ENCODE results near the gene TTBK1.

TTBK1 gene

DNA sequence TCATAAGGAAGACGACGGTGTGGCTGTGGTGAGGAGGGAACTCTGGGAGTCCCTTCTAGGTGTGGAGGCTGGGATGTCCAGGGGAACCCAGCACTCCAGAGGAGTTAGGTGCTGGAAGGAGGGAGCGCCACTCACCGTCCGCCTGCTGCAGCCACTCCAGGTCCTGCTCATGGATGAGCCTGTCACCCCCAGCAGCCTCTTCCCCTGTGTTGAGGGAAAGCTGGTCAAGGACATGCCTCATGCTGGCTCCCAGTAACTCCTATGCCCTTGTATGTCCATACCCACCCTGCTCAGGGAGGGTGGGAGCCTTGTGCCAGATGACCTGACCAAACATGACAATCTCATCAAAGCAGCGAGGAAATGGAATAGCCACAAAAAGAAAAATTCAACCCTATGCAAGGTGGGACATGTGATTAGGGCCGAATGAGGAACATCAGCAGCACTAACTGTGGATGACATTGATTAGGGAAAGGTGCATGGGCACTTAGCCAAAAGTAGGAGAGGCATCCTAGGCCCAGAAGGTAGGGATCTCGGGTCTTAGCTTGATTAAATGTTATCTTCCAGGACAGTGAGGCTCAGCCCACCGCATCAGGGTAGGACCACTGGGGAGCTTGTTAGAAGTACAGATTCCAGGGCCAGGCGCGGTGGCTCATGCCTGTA is 17.0 kb upstream of the TTBK1 start:
- no peak for DNase-seq

DNA sequence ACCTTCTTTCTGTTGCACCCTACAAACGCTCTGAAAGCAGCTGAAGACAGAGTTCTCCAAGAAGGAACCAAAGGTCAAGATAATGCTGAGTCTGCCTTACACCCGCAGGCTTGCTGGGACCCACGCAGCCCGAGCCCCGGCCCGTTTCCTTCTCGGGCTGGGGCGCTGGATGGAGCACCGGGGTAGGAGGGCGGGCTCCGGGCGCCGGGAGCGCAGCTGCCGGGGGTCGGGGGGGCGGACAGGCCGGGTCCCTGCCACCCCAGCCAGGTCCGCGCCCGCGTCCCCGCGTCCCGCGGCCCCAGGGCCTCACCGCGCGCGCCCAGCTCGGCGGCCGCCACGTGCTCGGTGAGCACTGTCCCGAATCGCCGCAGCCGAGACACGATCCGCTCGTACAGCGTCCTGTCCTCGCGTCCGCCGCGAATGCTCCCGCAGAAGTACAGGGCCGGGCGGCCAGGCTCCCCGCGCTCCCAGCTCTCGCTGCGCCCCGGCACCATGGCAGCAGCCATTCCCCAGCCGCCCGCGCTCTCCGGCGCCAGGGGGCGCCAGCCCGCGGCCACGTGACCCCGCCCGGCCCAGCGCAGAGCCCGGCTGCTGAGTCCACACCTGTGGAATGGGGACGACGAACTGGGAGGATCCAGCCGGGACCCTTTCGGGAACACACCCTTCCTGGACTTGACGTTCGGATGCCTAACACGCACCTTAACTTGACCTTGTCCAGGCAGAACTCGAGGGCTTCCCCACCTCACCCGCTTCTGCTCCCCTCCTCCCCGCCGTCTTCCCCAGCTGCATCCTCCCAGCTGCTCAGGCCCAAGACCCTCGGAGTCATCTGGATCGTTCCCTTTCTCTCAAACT is 14.1 kb upstream of the TTBK1 start, which contains the start of gene DNPH1:
TSS of gene DNPH1 (minus strand) at position 531 of the 852 bp plus-strand sequence. CDS start at position 506, 25 bp downstream.
- peak; percentile 71 for DNase-seq

GRCh38 chr6:43229803-43230620 is 13.3 kb upstream of the TTBK1 start:
- no peak for DNase-seq

DNA sequence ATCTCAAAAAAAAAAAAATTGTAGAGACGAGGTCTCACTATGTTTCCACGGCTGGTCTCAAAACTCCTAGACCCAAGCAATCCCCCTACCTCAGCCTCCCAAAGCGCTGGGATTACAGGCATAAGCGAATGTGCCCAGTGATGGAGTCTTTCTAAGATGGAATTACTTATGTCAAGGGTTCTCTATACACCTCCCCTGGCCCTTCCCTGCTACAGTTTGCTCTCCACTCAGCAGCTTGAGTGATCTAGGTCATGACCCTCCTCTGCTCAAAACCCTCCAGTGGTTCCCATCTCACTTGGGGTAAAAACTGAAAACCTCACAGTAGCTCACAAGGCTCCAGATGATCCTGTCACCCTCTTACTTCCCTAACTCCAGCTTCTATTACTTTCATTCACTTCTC is 12.2 kb upstream of the TTBK1 start:
- DNase-seq, result no peak

DNA sequence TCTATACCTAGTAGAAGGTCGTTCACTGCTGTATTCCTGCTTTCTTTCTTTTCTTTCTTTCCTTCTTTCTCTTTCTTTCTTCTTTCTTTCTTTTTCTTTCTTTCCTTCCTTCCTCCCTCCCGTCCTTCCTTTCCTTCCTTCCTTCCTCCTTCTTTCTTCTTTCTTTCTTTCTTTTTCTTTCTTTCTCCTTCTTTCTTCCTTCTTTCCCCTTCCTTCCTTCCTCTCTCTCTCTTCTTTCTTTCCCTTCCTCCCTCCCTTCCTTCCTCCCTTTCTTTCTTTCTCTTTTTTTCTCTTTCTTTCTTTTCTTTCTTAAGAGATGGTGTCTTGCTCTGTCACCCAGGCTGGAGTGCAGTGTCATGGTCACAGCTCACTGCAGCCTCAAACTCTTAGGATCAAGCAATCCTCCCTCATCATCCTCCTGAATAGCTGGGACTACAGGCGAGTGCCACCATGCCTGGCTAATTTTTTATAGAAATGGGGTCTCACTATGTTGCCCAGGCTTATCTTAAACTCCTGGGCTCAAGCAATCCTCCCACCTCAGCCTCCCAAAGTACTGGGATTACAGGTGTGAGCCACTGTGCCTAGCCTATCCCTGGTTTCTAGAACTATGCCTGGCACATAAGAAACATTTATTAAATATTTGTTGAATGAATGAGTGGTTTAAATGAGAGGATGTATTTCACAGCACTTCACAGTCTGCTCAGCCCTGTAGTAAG is 11.4 kb upstream of the TTBK1 start:
- no peak for DNase-seq

DNA sequence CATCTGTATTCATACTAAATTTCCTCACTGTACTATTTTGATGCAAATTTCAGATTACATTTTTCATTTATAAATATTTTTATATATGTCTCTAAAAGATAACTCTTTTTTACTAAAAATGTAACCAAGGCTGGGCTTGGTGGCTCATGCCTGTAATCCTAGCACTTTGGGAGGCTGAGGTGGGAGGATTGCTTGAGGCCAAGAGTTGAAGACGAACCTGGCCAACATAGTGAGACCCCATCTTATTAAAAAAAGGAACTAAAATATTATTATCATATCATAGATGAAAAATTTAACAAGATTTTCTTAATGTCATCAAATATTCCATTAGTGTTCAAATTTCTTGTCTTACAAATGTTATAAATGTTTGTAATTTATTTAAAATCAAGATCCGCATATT is 7.4 kb upstream of the TTBK1 start:
- DNase-seq, result no peak

DNA sequence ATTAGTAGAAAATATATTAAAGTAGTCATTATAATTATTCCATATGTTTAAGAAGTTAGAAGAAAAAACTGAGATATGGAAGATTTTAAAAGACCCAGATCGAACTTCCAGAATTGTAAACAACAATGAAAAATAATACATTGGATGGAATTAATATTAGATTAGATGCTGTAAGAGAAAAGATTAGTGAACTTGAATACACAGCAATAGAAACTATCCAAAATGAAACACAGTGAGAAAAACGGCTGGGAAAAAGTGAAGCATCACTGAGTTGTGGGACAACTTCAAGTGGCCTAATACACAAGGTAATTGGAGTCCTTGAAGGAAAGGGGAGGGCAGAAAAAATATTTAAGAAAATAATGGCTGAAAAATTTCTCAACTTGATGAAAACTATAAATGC is 4.2 kb upstream of the TTBK1 start:
- no peak for DNase-seq

DNA sequence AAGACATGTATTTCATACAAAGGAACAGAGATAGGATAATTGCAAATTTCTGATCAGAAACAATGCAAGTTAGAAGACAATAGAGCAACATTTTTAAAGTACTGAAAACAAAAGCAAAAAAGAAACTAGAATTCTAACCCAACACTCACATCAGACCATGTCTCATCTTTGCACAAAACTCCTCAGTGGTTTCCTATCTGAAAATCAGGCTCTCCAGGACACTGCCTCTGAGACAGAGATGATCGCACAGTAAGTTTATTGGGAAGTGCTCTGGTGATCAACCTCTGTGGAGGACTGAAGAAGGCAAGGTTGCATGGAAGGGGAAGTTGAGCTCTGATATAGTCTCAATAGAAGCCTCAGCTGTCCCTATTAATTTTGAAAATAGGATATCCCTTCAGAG is 2.3 kb upstream of the TTBK1 start:
- no peak for DNase-seq

- no peak for DNase-seq
Measured at GRCh38 chr6:43241446-43241845, 1.8 kb upstream of the TTBK1 start.

GRCh38 chr6:43243664-43244321 is 512 bp downstream of the TTBK1 start:
- no peak for DNase-seq

- no peak for DNase-seq
Measured at GRCh38 chr6:43246301-43247113, 3.2 kb downstream of the TTBK1 start.

DNA sequence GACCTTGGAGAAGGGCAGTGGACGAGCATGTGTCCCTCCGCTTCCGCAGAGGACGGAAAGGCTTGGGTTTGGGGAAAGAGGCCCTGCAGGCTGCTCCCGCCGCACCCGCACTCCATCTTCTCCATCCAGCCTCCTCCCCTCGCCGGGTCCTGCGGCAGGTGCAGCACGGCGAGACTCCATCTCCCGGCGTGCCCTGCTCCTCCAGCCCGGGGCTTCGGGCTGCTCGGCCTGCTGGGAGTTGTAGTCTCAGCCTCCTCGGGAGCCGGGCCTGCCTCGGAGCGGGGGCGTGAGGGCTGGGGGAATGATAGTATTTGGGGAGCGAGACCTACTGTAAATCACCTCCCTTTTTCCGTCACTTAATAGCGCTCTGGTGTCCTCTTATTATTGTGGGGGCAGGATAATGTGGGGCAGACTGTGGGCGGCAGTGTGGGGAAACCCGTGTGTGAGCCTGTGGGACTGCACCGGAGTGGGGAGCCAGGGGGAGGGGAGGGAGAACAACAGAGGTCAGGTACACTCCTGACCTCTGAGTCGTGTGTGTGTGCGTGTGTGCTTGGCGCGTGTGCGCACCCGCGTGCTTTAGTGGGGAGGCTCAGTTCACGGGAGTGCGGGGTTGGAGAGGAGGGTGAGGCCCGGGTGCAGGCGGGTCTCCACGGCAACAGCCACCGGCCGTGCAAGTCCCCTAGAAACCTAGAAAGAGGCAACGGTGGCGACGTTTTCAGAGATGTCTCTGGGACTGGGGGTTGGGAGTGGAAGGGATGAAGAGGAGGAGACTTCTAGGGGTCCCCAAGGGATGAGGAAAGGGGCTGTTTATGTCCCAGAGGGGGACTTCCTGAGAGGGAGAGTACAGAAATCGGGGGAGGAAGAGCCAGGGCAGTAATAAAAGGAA is 4.1 kb downstream of the TTBK1 start:
- peak; percentile 66 for DNase-seq

GRCh38 chr6:43248101-43248500 is 4.8 kb downstream of the TTBK1 start:
- DNase-seq, result no peak

- no peak for DNase-seq
Measured at GRCh38 chr6:43248791-43249190, 5.5 kb downstream of the TTBK1 start.

DNA sequence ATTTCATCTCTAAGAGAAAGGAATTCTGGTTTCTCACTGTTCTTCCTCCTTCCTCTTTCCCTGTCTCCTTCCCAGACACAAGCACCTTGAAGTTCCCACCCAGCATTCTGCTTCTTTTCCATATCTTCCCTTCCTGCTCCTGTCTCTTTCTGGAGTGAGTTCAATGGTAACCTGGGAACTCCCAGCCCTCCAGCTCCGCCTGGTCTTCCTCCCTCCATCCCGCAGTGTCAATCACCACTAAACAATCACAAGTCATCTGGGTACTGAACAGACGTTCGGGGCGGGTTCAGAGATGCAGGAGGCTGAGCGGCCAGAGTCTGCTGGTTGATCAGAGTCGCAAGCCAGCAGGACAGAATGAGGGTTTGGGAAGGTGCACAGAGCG is 7.7 kb downstream of the TTBK1 start:
- no peak for DNase-seq

GRCh38 chr6:43253401-43253800 is 10.1 kb downstream of the TTBK1 start:
- DNase-seq, result no peak

- no peak for DNase-seq
Measured at GRCh38 chr6:43254138-43254817, 11.0 kb downstream of the TTBK1 start.

DNA sequence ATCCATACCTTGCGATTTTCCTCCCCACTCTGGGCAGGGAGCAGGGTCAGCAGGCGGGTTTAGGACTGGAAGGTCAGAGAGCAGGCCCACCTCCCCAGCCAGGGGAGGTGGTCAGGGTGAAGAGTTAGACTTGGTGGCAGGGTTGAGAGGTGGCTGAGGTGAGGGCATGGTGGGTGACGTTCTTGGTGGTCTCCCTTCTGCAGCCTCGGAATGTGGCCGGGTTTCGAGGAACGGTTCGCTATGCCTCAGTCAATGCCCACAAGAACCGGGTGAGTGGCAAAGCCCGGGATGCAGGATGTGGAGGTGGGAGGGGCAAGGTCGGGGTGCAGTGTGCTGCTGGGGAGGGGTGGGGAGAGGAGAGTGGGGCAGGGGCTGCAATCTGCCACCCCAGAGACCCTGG is 11.6 kb downstream of the TTBK1 start:
- DNase-seq, result no peak

DNA sequence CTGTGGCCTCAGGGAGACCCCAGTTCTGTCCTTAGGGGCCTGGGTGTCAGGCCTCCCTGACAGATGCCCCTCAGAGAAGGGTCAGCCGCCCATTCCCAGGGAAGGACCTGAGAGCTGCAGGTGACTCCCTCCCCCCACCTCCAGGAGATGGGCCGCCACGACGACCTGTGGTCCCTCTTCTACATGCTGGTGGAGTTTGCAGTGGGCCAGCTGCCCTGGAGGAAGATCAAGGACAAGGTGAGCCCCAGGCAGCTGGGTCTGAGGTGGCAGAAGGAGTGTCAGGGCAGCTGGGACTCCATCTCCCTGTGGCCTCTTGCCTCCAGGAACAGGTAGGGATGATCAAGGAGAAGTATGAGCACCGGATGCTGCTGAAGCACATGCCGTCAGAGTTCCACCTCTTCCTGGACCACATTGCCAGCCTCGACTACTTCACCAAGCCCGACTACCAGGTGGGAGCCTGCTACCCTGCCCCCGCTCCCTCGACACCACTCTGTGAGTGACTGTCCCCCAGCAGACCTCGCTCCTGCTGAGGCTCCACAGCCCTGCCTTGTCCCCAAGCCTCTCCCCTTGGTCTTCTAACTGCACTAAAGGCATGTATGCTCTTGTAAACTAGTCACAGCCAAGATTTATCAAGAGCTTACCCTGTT is 12.2 kb downstream of the TTBK1 start:
- no peak for DNase-seq
